ENCODE results near the gene COL2A1.

COL2A1 gene

GRCh38 chr12:48004053-48004941, at the start of gene COL2A1:
Gene COL2A1, minus strand, starts transcription at chr12:48004476. Its CDS starts 155 bp downstream, at chr12:48004321.
- DNase-seq (ENCODE audit: low read depth) = no peak

GRCh38 chr12:48053883-48054282, 49.6 kb upstream of the COL2A1 start:
- DNase-seq (ENCODE audit: low read depth) = no peak

- no peak for DNase-seq (ENCODE audit: low read depth)
These were observed 48.8 kb upstream of the COL2A1 start for GRCh38 chr12:48053122-48053521.

- no peak for DNase-seq (ENCODE audit: low read depth)
These were observed 47.4 kb upstream of the COL2A1 start for GRCh38 chr12:48051681-48052080.

- DNase-seq (ENCODE audit: low read depth) = no peak
These were observed 45.9 kb upstream of the COL2A1 start for GRCh38 chr12:48050174-48050573.

- DNase-seq (ENCODE audit: low read depth) = no peak
These were observed 41.8 kb upstream of the COL2A1 start for GRCh38 chr12:48045965-48046518.

- DNase-seq (ENCODE audit: low read depth) = no peak
These were observed 41.0 kb upstream of the COL2A1 start for GRCh38 chr12:48045061-48045846.

- no peak for DNase-seq (ENCODE audit: low read depth)
These were observed 40.1 kb upstream of the COL2A1 start for GRCh38 chr12:48044396-48044795.

GRCh38 chr12:48043771-48044170, 39.5 kb upstream of the COL2A1 start:
- DNase-seq (ENCODE audit: low read depth) = no peak

- DNase-seq (ENCODE audit: low read depth) = no peak
These were observed 37.5 kb upstream of the COL2A1 start for GRCh38 chr12:48041591-48042423.

GRCh38 chr12:48040354-48040753, 36.1 kb upstream of the COL2A1 start:
- no peak for DNase-seq (ENCODE audit: low read depth)

- DNase-seq (ENCODE audit: low read depth) = no peak
These were observed 34.9 kb upstream of the COL2A1 start for GRCh38 chr12:48039151-48039550.

- no peak for DNase-seq (ENCODE audit: low read depth)
These were observed 33.8 kb upstream of the COL2A1 start for GRCh38 chr12:48038085-48038484.

- peak; percentile 3 for DNase-seq (ENCODE audit: low read depth)
These were observed 33.1 kb upstream of the COL2A1 start for GRCh38 chr12:48037267-48037915.

- no peak for DNase-seq (ENCODE audit: low read depth)
These were observed 32.5 kb upstream of the COL2A1 start for GRCh38 chr12:48036818-48037217.

- no peak for DNase-seq (ENCODE audit: low read depth)
These were observed 30.8 kb upstream of the COL2A1 start for GRCh38 chr12:48034835-48035805.

GRCh38 chr12:48033451-48033850, 29.2 kb upstream of the COL2A1 start:
- DNase-seq (ENCODE audit: low read depth) = no peak

GRCh38 chr12:48032597-48032996, 28.3 kb upstream of the COL2A1 start:
- no peak for DNase-seq (ENCODE audit: low read depth)

- no peak for DNase-seq (ENCODE audit: low read depth)
These were observed 27.1 kb upstream of the COL2A1 start for GRCh38 chr12:48031135-48031960.

Measured in non-pigmented ciliary epithelial cell (primary cell).